Hepatocyte (in vitro differentiated cells): ENCODE results near the gene TMEM204. TPM values are rescaled to one million over a fixed set of nuclear protein-coding genes. Genes with fewer than 3 reads are reported as not detected.

Experiments used
- DNase-seq: peaks from one replicate; pipeline ENCODE4 v3.0.0-alpha.2; 2016; ENCODE audit warnings: low spot score
- H2AFZ ChIP-seq: fragments of 200-600 bp; sonication (generic); 2 replicates; pipeline ENCODE4 v1.6.0; 2016; ENCODE audit warnings: antibody characterized with exemption, mild to moderate bottlenecking
- H3K27ac ChIP-seq: fragments of 200-600 bp; sonication (generic); 2 replicates; pipeline ENCODE4 v1.5.1; 2016; ENCODE audit warnings: mild to moderate bottlenecking
- H3K27me3 ChIP-seq: fragments of 200-600 bp; sonication (generic); 2 replicates; pipeline ENCODE4 v1.6.1; 2016
- H3K36me3 ChIP-seq: fragments of 200-600 bp; sonication (generic); replicated peaks from 2 replicates; pipeline ENCODE4 v1.5.1; 2016; ENCODE audit warnings: low read depth; ENCODE audit not compliant: insufficient read depth
- H3K4me1 ChIP-seq: fragments of 200-600 bp; sonication (generic); 2 replicates; pipeline ENCODE4 v1.5.1; 2016; ENCODE audit warnings: mild to moderate bottlenecking, moderate library complexity; ENCODE audit not compliant: insufficient read depth
- H3K4me2 ChIP-seq: fragments of 200-600 bp; sonication (generic); 2 replicates; pipeline ENCODE4 v1.6.0; 2016
- H3K4me3 ChIP-seq: fragments of 200-600 bp; sonication (generic); 2 replicates; pipeline ENCODE4 v1.5.1; 2016; ENCODE audit warnings: mild to moderate bottlenecking
- H3K79me2 ChIP-seq: fragments of 200-600 bp; sonication (generic); 2 replicates; pipeline ENCODE4 v1.6.0; 2017; ENCODE audit warnings: mild to moderate bottlenecking
- H3K9me2 ChIP-seq: fragments of 200-600 bp; sonication (generic); replicated peaks from 2 replicates; pipeline ENCODE4 v1.6.0; 2017; ENCODE audit warnings: mild to moderate bottlenecking; ENCODE audit not compliant: insufficient read depth
- H3K9me3 ChIP-seq: fragments of 200-600 bp; sonication (generic); 2 replicates; pipeline ENCODE4 v1.5.1; 2016; ENCODE audit warnings: low read depth, mild to moderate bottlenecking
- H4K20me1 ChIP-seq: fragments of 200-600 bp; sonication (generic); 2 replicates; pipeline ENCODE4 v1.6.0; 2016; ENCODE audit warnings: mild to moderate bottlenecking; ENCODE audit not compliant: insufficient read depth, poor library complexity, severe bottlenecking
- EZH2 ChIP-seq: fragments of 200-600 bp; sonication (generic); IDR thresholded peaks from 2 replicates; pipeline ENCODE4 v1.6.1; 2016; ENCODE audit warnings: antibody characterized with exemption, mild to moderate bottlenecking, borderline replicate concordance
- EZH2phosphoT487 ChIP-seq: fragments of 200-600 bp; sonication (generic); IDR thresholded peaks from one replicate; pipeline ENCODE4 v1.6.1; 2018; ENCODE audit warnings: antibody characterized with exemption, mild to moderate bottlenecking, low read depth, moderate library complexity; ENCODE audit not compliant: unreplicated experiment, severe bottlenecking
- WGBS: methylation state at CpG from one replicate; pipeline ENCODE4 v1.1.6; 2016; ENCODE audit warnings: low lambda C conversion rate; ENCODE audit errors: missing lambda C conversion rate; 5-methylcytosine and 5-hydroxymethylcytosine counted together
- polyA plus RNA-seq: library from polyadenylated mRNA; unstranded; fragments of >200 nt; fragmentation: Nextera tagmentation; extraction: Ambion mirVana; gene quantifications from 2 replicates; pipeline ENCODE4 v1.2.1, GENCODE V29; 2016
- total RNA-seq: library from RNA; depleted of rRNA; stranded (reverse); fragments of >200 nt; gene quantifications from 2 replicates; pipeline ENCODE4 v1.2.3, GENCODE V29; 2014
- TF ChIP-seq, protein P1 (sequence below): fragments of 200-600 bp; sonication (generic); IDR thresholded peaks from 2 replicates; pipeline ENCODE4 v1.5.1; 2016; ENCODE audit warnings: antibody characterized with exemption, mild to moderate bottlenecking; ENCODE audit not compliant: poor library complexity

TMEM204 gene
- total and polyA plus RNA-seq, 2 experiments from 2014 or later: 2.7 to 5.4 TPM

DNA sequence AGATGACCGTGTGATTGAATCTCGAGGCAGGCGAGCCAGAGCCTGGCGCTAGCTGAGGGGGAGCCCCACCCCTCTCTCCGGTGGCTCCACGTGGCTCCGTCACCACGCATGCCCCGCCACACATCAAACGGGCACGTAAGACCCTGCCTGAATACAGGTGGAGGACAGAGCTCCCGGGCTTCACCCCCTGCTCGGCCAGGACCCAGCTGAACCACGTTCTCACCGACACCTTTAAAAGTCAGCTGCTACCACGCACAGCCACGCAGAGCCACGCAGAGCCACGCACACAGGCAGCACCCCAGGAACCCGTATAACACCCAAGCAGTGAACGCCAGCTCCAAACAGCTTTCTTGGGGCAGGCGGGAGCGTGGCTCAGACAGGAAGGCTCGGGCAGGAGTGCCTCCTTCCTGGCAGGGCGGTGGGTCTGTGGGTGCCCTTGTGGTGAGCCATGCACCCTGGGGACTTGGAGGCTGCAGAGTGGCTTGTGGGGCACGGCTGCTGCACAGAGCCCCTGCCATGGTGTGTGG is 4.4 kb downstream of the TMEM204 start:
- no peaks in the 10 kb centered on the region for H3K27me3 ChIP-seq
- H3K4me2 ChIP-seq: no peak overlapping the region
- no peaks in the 10 kb centered on the region for H3K9me3 ChIP-seq
- H2AFZ ChIP-seq: no peak overlapping the region
- peaks cover 8% of the 10 kb centered on the region for H3K79me2 ChIP-seq
- no peak overlapping the region for H3K27ac ChIP-seq
- H4K20me1 ChIP-seq: no peaks in the 10 kb centered on the region
- H3K36me3 ChIP-seq: no peaks in the 10 kb centered on the region
- TF ChIP-seq, protein P1, sequence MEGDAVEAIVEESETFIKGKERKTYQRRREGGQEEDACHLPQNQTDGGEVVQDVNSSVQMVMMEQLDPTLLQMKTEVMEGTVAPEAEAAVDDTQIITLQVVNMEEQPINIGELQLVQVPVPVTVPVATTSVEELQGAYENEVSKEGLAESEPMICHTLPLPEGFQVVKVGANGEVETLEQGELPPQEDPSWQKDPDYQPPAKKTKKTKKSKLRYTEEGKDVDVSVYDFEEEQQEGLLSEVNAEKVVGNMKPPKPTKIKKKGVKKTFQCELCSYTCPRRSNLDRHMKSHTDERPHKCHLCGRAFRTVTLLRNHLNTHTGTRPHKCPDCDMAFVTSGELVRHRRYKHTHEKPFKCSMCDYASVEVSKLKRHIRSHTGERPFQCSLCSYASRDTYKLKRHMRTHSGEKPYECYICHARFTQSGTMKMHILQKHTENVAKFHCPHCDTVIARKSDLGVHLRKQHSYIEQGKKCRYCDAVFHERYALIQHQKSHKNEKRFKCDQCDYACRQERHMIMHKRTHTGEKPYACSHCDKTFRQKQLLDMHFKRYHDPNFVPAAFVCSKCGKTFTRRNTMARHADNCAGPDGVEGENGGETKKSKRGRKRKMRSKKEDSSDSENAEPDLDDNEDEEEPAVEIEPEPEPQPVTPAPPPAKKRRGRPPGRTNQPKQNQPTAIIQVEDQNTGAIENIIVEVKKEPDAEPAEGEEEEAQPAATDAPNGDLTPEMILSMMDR: no peak
- TF ChIP-seq EZH2phosphoT487 (no peak), EZH2 (no peak)
- DNase-seq: no peak
- H3K4me1 ChIP-seq: peaks cover 22% of the 10 kb centered on the region
- no peaks in the 10 kb centered on the region for H3K9me2 ChIP-seq
- 97% methylated on average over 26 of the region's 26 CpGs for WGBS
- H3K4me3 ChIP-seq: no peak overlapping the region

DNA sequence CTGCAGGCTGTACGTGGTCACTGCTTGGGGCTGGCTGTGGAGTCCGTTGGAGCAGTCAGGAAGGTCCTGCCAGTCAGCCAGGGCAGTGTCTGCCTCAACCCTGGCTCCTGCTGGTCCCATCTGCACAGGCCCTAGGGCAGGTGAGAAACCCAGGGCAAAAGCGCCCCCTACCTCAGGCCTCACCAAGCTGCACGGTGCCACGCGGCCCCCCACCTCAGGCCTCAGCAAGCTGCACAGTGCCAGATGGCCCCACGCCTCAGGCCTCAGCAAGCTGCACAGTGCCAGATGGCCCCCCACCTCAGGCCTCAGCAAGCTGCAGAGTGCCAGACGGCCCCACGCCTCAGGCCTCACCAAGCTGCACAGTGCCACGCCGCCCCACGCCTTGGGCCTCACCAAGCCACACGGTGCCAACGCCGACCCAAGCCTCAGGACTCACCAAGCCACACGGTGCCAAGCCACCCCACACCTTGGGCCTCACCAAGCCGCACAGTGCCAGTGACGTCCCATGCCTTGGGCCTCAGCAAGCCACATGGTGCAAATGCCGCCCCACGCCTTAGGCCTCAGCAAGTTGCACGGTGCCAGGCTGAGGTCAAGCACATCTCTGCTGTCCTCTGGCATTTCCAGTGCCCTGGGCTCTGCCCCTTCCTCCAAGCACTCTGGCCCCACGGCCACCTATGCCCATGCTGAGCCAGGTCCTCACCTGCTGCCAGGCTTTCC is 5.5 kb downstream of the TMEM204 start:
- Histone ChIP-seq H3K4me2 (no peak overlapping the region), H3K27ac (no peak overlapping the region), H3K4me1 (peaks cover 15% of the 10 kb centered on the region), H4K20me1 (no peaks in the 10 kb centered on the region), H3K27me3 (no peaks in the 10 kb centered on the region), H3K79me2 (peaks cover 8% of the 10 kb centered on the region), H3K4me3 (no peak overlapping the region), H3K9me3 (no peaks in the 10 kb centered on the region), H3K36me3 (no peaks in the 10 kb centered on the region), H2AFZ (no peak overlapping the region), H3K9me2 (no peaks in the 10 kb centered on the region)
- TF ChIP-seq EZH2phosphoT487 (no peak), EZH2 (no peak)
- TF ChIP-seq, protein P1: no peak
- 91% methylated on average over 22 of the region's 22 CpGs for WGBS
- DNase-seq: no peak

DNA sequence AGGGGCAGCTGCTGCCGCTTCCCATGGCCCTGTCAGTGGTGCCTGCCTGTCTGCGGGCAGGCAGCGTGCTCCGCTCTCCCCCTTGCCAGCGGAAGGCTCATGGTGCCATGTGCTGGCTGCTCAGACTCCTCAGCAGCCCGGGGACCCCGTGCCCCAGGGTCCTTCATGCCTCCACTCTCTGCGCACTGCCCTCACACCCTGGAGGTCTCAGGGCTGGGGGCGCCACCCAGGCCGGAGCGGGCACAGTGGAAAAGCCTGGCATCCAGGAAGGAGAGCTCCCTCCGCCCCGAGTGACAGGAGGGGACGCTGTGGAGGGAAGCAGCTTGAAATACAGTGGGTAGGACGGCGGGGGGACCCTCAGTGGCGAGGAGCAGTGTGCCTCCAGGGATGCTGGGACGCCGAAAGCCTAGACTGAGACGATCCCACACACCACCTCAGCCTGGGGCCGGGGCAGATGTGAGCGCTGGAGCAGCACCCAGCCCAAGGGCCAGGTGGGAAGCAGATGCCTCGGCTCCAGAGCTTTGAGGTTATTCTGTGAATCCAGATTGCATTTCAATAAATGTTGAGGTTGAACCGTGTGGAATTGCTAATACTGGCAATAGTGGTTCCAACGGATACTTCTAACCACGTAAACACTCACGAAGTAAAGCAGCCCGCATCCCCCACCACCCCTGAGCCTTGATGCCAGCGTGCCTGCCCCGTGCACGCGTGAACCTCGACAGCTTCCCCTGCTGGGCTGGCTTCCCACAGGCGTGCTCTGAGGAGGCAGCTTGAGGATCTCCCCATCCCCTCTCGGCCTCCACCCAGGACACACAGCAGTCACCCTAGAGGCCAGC is 6.5 kb downstream of the TMEM204 start:
- no peak overlapping the region for H3K27ac ChIP-seq
- H2AFZ ChIP-seq: no peak overlapping the region
- H3K4me3 ChIP-seq: no peak overlapping the region
- no peaks in the 10 kb centered on the region for H3K27me3 ChIP-seq
- H3K4me2 ChIP-seq: no peak overlapping the region
- H3K4me1 ChIP-seq: peaks cover 7% of the 10 kb centered on the region
- H3K79me2 ChIP-seq: peaks cover 5% of the 10 kb centered on the region
- no peak for DNase-seq
- no peaks in the 10 kb centered on the region for H3K9me3 ChIP-seq
- 95% methylated on average over 33 of the region's 35 CpGs for WGBS
- H4K20me1 ChIP-seq: no peaks in the 10 kb centered on the region
- TF ChIP-seq EZH2: no peak
- TF ChIP-seq EZH2phosphoT487: no peak
- TF ChIP-seq, protein P1: no peak
- H3K9me2 ChIP-seq: no peaks in the 10 kb centered on the region
- no peaks in the 10 kb centered on the region for H3K36me3 ChIP-seq
